Measurements from ENCODE around the gene SMC1B. TPM values are rescaled to one million over a fixed set of nuclear protein-coding genes. Genes with fewer than 3 reads are reported as not detected.

Gene SMC1B
- total RNA-seq, 2 donors from 2014 or later = not detected

GRCh38 chr22:45398214-45398613 is 15.2 kb downstream of the SMC1B start:
- no peak for DNase-seq (ENCODE audit: low spot score)
- Histone ChIP-seq H3K36me3 (no peaks in the 10 kb centered on the region), H3K27me3 (replicated peaks; ENCODE audit: insufficient read depth) (no peaks in the 10 kb centered on the region), H3K27ac (no peak overlapping the region), H3K4me3 (no peak overlapping the region), H3K4me1 (ENCODE audit: control insufficient read depth in 1 of 2, low read depth in 2 of 2) (no peaks in the 10 kb centered on the region), H3K9me3 (no peaks in the 10 kb centered on the region)
- ATAC-seq (ENCODE audit: insufficient number of reproducible peaks, low FRiP score, low read depth) = no peak
- TF ChIP-seq CTCF (IDR thresholded peaks at IDR 0.05) = no peak

- no peak for DNase-seq (ENCODE audit: low spot score)
- Histone ChIP-seq H3K36me3 (no peaks in the 10 kb centered on the region), H3K27me3 (replicated peaks; ENCODE audit: insufficient read depth) (no peaks in the 10 kb centered on the region), H3K9me3 (no peaks in the 10 kb centered on the region), H3K4me3 (no peak overlapping the region), H3K4me1 (ENCODE audit: control insufficient read depth in 1 of 2, low read depth in 2 of 2) (no peaks in the 10 kb centered on the region), H3K27ac (no peak overlapping the region)
- ATAC-seq (ENCODE audit: insufficient number of reproducible peaks, low FRiP score, low read depth) = no peak
- no peak for TF ChIP-seq CTCF (IDR thresholded peaks at IDR 0.05)
These were observed 15.6 kb downstream of the SMC1B start for GRCh38 chr22:45397806-45398205.

- no peak for DNase-seq (ENCODE audit: low spot score)
- no peak for ATAC-seq (ENCODE audit: insufficient number of reproducible peaks, low FRiP score, low read depth)
- Histone ChIP-seq H3K36me3 (no peaks in the 10 kb centered on the region), H3K27me3 (replicated peaks; ENCODE audit: insufficient read depth) (no peaks in the 10 kb centered on the region), H3K9me3 (no peaks in the 10 kb centered on the region), H3K4me1 (ENCODE audit: control insufficient read depth in 1 of 2, low read depth in 2 of 2) (no peaks in the 10 kb centered on the region), H3K27ac (no peak overlapping the region), H3K4me3 (no peak overlapping the region)
- no peak for TF ChIP-seq CTCF (IDR thresholded peaks at IDR 0.05)
These were observed 23.9 kb downstream of the SMC1B start for GRCh38 chr22:45389546-45389945.

GRCh38 chr22:45381348-45381747 is 32.1 kb downstream of the SMC1B start:
- no peak for DNase-seq (ENCODE audit: low spot score)
- Histone ChIP-seq H3K27me3 (replicated peaks; ENCODE audit: insufficient read depth) (no peaks in the 10 kb centered on the region), H3K4me3 (no peak overlapping the region), H3K27ac (no peak overlapping the region), H3K9me3 (no peaks in the 10 kb centered on the region), H3K4me1 (ENCODE audit: control insufficient read depth in 1 of 2, low read depth in 2 of 2) (no peaks in the 10 kb centered on the region), H3K36me3 (no peaks in the 10 kb centered on the region)
- no peak for TF ChIP-seq CTCF (IDR thresholded peaks at IDR 0.05)
- ATAC-seq (ENCODE audit: insufficient number of reproducible peaks, low FRiP score, low read depth) = no peak

- no peaks in the 10 kb centered on the region for H3K9me3 ChIP-seq
- no peak overlapping the region for H3K4me3 ChIP-seq
- no peaks in the 10 kb centered on the region for H3K27me3 ChIP-seq (replicated peaks; ENCODE audit: insufficient read depth)
- no peak overlapping the region for H3K27ac ChIP-seq
- DNase-seq (ENCODE audit: low spot score) (no peak), ATAC-seq (ENCODE audit: insufficient number of reproducible peaks, low FRiP score, low read depth) (no peak)
- no peaks in the 10 kb centered on the region for H3K4me1 ChIP-seq (ENCODE audit: control insufficient read depth in 1 of 2, low read depth in 2 of 2)
- TF ChIP-seq CTCF (IDR thresholded peaks at IDR 0.05) = no peak
- no peaks in the 10 kb centered on the region for H3K36me3 ChIP-seq
These were observed 36.7 kb downstream of the SMC1B start for GRCh38 chr22:45376703-45377102.

Measured in thoracic aorta (tissue), 2 donors.